ENCODE measurements around the gene CXCL16.
"Not testable (repeated sequence)": the region's sequence is repeated elsewhere in the genome, so short reads cannot be mapped to it uniquely, and the experiment has no call there.

Gene CXCL16

DNA sequence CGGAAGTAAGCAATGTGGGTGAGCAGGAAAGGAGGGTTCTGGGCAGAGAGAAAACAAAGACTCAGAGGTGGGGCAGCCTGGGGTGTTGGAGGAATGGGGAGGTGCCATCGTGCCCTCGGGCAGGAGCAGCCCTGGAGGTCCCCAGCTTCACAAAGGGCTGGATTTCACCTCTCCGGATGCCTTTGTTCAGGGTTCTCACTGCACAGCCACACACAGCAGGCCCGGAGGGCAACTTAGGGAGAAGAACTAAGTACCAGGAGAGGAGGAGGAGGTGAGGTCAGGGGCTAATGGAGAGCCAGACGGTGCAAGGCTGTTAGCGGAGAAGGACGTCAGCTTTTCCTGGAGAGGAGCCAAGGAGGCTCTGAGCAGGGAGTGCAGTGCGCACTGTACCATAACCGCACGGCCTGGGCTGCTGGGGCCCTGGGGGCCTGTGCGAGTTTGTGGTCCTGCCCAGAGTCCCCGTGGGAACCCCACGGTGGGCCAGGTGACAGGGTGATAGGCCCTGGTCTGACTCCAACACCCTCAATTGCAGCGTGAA lies 20.0 kb downstream of the CXCL16 start:
- DNase-seq: no peak

DNA sequence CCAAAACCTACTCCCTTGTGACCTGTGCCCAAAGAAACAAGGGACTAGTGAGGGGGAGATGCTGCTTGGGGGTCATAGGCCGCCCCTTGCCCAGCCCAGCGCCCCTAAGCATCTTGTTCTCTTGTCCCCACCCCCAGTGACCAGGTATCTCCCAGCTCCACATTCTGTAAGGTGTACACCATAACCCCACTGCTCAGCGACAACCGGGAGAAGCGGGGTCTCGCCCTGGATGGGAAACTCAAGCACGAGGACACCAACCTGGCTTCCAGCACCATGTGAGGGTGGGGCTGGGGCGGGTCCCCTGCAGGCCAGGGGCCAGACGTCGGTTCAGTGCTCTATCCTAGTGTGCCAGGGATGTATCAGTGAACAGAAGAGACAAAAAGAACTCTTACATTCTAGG lies 20.6 kb downstream of the CXCL16 start:
- DNase-seq: no peak

DNA sequence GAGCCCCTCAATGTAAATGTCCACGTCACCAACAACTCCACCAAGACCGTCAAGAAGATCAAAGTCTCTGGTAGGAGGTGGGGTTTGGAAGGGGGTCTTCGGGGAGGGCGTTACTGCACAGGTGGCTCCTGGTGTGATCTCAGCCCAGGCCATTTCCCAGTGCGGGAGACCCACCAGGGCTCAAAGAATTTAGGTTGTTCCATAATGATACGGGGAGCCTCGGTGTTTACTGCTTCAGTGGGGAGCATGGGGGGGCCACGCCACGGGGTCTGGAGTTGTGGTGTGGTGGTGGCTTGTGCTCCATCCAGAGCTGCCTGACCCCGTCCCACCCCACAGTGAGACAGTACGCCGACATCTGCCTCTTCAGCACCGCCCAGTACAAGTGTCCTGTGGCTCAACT lies 21.5 kb downstream of the CXCL16 start:
- DNase-seq: no peak

DNA sequence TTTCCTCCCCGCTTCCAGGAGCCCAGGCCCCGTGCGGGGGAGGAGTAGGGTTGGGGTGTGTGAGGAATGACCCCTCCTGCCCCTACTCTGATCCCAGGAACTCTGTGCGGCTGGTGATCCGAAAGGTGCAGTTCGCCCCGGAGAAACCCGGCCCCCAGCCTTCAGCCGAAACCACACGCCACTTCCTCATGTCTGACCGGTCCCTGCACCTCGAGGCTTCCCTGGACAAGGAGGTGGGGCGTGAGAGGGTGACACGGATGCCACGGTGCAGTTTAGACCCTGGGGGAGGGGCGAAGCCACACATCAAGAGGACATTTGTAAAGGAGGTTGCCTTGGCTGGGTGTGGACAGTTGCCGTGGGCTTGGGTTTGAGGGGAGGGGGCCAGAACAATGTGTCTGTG lies 21.9 kb downstream of the CXCL16 start:
- DNase-seq: no peak

DNA sequence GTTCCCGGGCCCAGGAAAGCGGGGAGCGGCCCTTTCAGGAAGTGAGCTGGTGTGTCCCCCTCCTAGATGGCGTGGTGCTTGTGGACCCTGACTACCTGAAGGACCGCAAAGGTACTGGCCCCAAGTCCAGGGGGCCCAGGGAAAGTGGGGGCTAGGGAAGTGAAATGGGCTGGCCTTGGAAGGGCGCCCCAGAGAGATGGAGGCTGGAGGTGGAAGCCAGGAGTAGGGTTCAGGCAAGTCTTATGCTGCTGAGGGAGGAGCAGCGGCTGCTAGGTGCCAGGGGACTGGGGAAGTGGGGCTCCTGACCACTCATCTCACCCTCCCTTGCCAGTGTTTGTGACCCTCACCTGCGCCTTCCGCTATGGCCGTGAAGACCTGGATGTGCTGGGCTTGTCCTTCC lies 23.6 kb downstream of the CXCL16 start:
- DNase-seq: no peak

DNA sequence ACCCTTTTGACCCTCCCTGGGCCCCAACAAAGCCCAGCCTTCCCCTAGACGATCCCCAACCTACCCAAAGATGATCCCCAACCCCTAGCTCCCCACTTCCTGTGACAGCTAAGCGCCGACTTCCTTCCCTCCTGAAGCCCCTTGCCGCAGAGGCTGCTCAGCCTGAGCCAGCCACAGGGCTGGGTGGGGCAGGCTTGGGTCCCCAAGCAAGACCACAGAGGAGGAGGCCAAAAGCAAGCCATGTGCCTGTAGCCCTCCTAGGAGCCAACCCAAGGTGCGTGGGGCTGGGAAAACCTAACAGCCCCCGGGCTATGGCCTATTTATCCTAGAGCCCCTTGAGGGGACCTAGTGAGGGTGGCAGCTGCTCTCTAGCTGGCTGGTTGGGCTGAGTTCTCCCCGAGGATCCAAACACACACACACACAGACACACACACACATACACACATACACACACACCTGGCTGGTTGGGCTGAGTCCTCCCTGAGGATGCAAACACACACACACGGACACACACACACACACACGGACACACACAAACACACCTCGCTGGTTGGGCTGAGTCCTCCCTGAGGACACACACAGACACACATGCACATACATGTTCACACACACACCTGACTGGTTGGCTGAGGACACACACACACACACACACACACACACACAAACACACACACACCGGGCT lies 24.5 kb downstream of the CXCL16 start:
- DNase-seq: no peak

DNA sequence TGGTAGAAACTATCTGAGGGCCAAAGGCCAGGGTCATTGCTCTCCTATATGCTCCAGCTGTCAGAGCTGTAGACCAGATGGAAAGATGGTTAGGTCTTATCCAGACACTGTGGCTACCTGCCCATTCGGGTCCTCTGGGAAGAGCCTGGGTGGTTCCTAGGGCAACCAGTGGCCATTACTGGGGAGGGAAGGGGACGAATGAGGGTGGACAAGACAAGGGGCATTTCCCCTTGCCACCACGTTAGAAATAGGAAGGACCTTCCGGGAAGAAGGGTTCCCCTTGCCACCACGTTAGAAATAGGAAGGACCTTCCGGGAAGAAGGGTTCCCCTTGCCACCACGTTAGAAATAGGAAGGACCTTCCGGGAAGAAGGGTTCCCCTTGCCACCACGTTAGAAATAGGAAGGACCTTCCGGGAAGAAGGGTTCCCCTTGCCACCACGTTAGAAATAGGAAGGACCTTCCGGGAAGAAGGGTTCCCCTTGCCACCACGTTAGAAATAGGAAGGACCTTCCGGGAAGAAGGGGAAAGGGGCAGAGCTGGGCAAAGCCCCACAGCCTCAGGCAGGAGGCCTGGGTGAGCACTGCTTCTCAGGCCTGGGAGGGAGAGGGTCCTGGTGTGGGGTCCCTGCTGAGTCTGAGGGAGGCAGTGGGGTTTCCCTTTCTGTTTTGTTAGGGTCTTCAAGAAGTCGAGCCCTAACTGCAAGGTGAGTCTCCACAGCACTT lies 25.2 kb downstream of the CXCL16 start:
- DNase-seq: not testable (repeated sequence)

DNA sequence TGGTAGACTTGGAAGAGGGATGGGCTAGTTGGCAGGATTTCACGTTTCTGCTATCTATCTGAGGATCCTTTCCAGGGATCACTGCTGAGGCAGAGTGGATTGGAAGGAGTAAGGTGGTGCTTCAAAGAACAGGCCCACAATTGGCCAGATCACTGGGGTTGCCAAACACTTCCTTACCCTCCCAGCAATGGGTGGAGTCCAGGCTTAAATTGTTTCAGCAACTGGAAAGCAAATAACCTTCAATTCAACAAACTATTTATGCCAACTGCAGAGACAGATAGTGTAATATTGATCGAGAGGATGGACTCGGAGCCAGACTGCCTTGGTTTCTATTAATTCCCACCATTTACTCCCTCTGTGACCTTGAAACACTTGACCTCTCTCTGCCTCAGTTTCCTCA lies 27.2 kb downstream of the CXCL16 start:
- no peak for DNase-seq

DNA sequence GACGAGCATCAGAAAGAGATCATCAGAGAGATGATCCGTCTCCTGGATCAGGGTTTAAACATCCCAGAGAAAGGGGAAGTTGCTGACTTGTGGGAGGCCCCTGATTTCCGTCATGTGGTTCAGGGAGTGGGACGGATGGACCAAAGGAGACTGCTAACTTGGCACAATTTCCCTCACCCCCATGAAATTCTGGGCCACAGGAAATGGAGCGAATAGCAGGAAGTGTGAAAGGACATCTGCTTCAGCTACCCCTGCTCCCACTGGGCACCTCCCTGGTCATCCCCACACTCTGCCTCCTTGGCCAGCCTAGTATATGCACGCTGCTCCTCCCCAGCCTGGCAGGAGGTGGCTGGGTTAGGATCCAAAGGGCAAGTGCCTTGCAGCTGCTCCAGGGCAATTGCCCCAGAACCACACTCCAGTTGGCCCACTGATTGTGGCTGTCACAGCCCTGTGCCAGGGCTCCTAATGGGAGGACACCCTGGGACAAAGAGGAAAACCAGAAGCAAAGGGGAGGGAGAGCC lies 28.0 kb downstream of the CXCL16 start:
- no peak for DNase-seq

DNA sequence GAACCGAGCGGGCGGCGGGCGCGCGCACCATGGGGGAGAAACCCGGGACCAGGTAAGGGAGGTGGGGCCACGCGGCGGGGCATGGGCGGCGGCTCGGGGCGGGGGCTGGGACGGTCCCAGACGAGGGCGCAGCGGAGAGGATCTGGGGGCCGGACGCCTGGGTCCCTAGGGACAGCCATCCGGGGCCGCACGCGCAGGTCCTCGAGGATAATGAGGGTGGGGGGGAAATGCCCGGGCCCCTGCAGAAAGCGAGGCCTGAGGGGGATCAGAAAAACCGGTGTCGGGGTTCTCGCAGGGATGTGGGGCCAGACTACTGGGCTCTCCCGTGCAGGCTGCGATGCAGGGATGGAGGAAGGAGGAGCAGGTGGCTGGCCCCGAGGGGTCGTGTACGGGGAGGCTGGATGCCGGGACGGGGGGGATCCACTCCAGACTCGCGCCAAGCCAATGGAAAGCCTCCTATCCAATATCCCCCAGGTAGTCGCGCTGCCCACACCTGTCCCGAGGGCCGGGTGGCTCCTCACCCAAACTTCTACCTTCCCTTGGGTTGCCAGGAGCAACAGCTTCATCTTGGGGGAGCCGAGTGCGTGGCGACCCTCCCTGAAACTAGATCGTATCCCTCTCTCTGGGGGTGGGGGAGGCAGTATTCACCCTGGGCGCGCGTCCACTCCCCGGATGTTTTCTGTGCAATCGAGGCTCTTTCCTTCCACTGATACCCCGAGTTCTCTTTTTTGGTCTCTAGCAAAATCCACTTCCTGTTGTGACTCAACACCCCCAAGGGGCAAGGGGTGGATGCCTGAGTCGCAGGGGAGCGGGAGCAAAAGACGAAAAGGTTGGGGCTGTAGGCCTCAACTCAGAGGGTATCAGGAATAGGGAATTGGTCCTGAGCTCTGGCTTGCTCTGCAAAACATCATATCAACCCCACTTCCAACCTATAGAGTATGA lies 28.8 kb downstream of the CXCL16 start:
- no peak for DNase-seq

DNA sequence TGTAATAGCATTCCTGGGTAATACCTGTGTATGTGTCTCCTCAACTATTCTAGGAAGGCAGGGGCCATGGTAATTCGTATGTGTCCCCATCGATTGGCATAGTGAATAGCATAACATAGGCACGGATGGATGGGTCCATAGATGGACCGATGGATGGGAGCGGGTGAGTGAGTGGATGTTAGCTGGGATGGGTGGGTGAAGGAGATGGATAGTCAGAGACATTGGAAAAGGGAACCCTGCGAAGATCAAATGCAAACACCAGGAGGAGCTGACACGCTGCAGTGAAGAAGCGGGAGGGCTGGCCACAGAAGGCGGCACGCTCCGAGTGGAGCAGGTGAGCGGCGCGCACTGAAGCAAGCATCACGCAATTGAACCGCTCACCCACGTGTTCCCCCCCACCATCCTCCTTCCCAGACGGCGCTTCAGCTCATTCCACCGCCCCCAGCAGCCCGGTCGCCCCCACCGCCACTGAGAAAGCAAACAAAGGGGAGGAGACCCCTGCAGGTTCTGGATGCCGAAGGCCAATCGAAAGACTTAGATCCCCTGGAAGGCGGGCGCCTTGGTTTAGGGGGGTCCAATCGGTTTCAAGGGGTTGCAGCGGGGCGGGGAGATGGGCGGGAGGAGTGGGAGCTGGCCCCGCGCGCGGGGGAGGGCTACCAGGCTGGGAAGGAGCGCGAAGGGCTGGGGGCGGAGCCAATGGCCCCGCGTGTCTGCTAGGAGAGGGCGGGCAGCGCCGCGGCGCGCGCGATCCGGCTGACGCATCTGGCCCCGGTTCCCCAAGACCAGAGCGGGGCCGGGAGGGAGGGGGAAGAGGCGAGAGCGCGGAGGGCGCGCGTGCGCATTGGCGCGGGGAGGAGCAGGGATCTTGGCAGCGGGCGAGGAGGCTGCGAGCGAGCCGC lies 29.7 kb downstream of the CXCL16 start, which contains the start of gene ARRB2:
ARRB2 (plus strand) TSS at position 839 of the 899 bp plus-strand sequence. CDS start 90 bp downstream, outside the sequence.
- peak; percentile 90 for DNase-seq

DNA sequence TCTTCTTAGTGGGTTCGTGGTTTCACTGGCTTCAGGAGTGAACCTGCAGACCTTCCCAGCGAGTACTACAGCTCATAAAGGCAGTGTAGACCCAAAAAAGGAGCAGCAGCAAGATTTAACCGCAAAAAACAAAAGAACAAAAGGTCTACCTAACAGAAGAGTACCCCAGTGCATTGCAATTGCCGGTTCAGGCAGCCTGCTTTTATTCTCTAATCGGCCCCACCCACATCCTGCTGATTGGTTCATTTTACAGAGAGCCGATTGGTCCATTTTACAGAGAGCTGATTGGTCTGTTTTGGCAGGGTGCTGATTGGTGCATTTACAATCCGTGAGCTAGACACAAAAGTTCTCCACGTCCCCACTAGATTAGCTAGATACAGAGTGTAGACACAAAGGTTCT lies 31.3 kb downstream of the CXCL16 start:
- DNase-seq: no peak

DNA sequence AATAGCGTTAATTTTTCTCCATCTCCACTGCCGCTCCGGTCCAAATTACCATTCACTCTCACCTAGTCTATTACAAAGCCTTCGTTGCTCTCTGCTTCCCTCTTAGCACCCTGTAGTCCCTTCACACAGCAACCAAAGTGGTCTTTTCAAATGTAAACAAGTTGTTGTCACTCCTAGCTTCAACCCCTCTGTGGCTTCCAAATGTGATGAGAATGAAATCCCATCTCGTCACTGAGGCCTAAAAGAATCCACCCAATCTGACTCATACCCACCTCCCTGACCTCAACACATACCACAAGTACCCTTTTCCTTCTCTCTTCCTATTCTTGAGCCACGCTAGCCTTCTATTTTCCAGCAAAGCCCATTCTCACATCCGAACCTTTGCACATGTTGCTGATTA lies 33.6 kb downstream of the CXCL16 start:
- no peak for DNase-seq

DNA sequence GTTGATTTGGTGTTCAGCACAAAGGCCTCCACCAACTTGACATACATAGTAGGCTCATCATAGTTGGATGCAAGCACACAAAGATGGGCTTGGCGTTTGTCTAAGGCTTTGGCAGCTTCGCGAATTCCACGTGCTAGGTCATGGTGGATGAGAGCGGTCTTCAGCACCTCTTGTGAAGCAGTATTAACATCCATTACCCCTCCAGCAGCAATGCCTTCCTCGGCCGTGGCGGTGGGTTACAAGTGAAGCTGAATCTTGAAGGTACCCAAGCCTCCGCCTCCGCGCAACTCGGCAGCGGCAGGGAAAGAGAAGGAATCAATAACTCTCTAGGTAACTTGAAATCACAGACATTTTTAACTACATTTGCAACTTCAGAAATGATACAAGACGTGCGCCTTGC lies 34.7 kb downstream of the CXCL16 start:
- DNase-seq: no peak

DNA sequence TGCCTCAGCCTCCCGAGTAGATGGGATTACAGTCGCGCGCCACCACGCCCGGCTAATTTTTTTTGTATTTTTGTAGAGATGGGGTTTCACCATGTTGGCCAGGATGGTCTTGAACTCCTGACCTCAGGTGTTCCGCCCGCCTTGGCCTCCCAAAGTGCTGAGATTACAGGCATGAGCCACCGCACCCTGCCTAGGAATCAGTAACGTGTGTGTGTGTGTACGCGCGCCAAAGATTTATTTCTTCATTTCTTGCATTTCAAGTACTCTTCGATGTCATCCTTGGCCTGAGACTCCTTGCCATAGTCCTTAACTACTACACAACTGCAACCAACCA lies 35.2 kb downstream of the CXCL16 start:
- DNase-seq: not testable (repeated sequence)

DNA sequence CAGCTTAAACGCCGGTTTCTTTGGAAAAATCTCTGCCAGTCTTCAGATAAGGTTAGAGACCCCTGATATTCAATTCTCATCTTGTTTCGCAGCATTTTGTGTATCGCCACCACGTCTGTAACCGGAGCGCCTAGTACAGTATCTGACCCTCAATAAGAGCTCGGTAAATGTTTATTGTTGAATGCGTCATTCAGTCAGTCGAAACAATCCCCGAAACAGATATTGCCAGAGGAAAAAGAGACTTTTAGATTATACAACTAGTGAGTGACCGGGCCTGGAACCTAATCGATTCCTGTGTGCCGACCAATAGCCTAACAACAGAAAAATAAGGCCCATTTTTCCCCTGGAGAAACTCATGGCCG lies 36.4 kb downstream of the CXCL16 start:
- DNase-seq: no peak

DNA sequence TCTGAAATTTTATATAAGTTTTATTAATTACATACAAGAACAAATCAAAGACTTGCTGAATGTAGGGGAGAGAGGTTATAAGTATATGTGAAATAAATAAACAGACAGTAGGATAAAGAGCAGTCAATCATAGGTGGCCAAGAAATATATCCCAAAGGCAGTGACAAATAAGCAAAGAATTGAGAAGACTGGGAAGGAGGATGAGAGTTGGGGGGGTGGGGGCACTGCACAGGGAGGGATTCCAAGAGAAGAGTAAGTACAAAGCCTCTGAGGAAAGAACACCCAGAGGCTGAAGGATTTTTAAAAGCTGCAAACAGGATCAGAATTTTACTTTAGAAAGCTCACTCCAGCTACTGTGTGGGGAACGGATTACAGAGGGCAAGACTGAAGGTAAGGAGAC lies 38.6 kb downstream of the CXCL16 start:
- no peak for DNase-seq

DNA sequence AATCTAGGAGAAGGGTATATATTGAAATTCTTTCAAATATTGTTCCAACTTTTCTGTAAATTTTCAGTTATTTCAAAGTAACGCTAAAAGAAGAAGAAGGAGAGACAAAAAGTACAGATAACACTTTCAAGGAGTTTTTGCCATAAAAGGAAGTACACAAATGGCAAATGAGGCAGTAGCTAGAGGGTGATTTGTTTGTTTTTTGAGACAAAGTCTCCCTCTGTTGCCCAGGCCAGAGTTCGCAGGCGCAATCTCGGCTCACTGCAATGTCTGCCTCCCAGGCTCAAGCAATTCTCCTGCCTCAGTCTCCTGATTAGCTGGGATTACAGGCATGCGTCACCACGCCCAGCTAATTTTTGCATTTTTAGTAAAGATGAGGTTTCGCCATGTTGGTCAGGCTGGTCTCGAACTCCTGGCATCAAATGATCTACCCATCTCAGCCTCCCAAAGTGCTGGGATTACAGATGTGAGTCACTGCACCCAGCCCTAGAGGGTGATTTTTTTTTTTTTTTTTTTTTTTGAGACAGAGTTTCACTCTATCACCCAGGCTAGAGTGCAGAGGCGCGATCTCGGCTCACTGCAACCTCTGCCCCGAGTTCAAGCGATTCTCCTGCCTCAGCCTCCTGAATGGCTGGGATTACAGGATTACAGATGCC lies 40.2 kb downstream of the CXCL16 start:
- DNase-seq: not testable (repeated sequence)

DNA sequence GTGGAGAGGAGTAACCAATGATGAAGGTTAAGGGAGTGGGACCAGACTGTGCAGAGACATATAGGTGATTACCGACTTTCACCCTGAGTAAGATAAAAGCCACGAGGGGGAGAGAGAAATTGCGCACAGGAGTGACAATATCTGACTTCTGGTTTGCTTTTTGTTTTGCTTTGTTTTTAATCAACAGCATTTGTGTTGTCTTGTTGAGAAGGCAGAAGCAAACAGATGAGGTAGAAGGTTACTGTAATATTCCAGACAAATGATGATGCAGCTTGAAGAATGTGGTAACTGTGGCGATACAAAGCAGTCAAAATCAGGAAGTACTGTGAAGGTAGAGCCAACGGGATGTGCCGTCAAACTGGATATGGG lies 43.3 kb downstream of the CXCL16 start:
- DNase-seq: no peak

DNA sequence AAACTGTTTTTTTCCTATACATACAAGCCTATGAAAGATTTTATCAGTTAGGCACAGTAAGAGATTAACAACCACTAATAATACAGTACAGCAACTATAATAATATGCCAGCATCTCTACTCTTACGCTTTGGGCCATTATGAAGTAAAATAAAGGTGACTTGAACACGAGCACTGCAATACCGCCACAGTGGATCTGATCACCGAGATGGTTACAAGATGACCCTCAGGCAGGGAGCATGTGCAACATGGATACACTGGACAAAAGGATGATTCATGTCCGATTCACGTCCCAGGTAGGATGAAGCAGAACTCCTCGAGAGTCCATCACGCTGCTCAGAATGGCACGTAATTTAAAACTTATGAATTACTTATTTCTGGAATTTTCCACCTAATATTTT lies 46.3 kb downstream of the CXCL16 start:
- DNase-seq: no peak

DNA sequence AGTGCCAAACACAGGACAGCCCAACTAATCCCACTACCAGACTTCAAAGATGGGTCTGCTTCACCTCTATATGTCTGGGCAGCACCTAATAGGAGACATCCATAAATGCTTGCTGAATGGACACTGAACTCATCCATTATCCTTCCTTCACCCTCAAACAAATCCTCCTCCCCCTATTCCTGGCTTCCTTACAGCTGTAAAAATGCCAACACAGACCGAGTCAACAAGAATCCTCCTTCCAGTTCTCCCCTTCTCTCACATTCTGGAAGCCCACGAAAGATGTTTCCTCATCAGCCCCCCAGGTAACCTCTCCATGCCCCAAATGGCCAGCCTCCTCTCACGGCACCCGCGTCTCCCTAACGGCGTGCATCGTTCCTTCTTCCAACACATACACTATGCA lies 48.0 kb downstream of the CXCL16 start:
- DNase-seq: no peak

DNA sequence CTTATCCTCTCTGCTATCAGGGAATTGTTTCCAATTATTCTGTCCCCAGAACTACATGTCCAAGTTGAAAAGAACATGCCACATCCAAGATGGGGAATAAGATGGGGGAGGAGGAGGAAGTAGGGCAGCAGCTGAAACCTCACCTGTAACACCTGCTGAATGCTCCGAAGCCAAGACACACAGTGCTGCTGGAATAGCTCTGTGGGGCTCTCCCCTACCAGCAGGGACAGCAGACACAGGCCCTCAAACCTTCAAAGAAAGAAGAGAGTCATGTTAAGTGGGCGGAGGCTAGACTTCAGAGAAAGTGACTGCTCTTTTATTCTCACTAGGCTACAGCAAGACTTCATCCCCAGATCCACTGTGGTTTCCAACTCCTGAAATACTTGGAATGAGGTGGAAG lies 49.0 kb downstream of the CXCL16 start:
- no peak for DNase-seq
